ENCODE data around the gene AARS2.

- TF ChIP-seq CTCF (conservative IDR thresholded peaks at IDR 0.05) (no peak), EZH2 (IDR thresholded peaks at IDR 0.05; ENCODE audit: low read depth) (no peak)
Observed at GRCh38 chr6:44258921-44259320, 54.2 kb downstream of the AARS2 start.
